WTC11 (cell line): ENCODE data around the gene PSMD12. TPM values are rescaled to one million over a fixed set of nuclear protein-coding genes. Genes with fewer than 3 reads are reported as not detected.

ENCODE experiments used
- ATAC-seq: fragments of 200-7000 bp; cut with Tn5 transposase; 2 replicates; pipeline ENCODE4 v1.10.0; 2021; ENCODE audit warnings: mild to moderate bottlenecking, moderate library complexity
- CTCF ChIA-PET: fragments of 300-600 bp; sonication (Branson Sonifier 250); formaldehyde crosslinking; loops from one replicate; lab custom pipeline; 2021; ENCODE audit warnings: antibody characterized with exemption; lab: Charles Lee
- POLR2A ChIA-PET: fragments of 350-600 bp; sonication (Branson Sonifier 250); formaldehyde crosslinking; loops from one replicate; lab custom pipeline; 2021; ENCODE audit warnings: antibody characterized with exemption; lab: Charles Lee
- DNase-seq: peaks from one replicate; pipeline ENCODE4 v3.0.0; 2021; ENCODE audit warnings: low spot score
- H3K27ac Mint-ChIP-seq: 2 replicates; pipeline ENCODE4 v1.8.0; 2021; ENCODE audit warnings: mixed read lengths
- H3K27me3 Mint-ChIP-seq: 2 replicates; pipeline ENCODE4 v1.8.0; 2021; ENCODE audit warnings: low read depth, mild to moderate bottlenecking, moderate library complexity, mixed read lengths
- H3K36me3 Mint-ChIP-seq: 2 replicates; pipeline ENCODE4 v1.8.0; 2021; ENCODE audit warnings: mixed read lengths
- H3K4me1 Mint-ChIP-seq: 2 replicates; pipeline ENCODE4 v1.8.0; 2022; ENCODE audit warnings: mixed read lengths
- H3K4me3 Mint-ChIP-seq: 2 replicates; pipeline ENCODE4 v1.8.0; 2021; ENCODE audit warnings: mild to moderate bottlenecking, moderate library complexity, mixed read lengths
- H3K9me3 Mint-ChIP-seq: 2 replicates; pipeline ENCODE4 v1.8.0; 2021; ENCODE audit warnings: mixed read lengths
- ETV6 ChIP-seq: sonication (generic); formaldehyde crosslinking; IDR thresholded peaks from 2 replicates; pipeline ENCODE4 v1.8.1; 2022; ENCODE audit warnings: mild to moderate bottlenecking, missing genetic modification reagents
- IRF2 ChIP-seq: sonication (generic); formaldehyde crosslinking; IDR thresholded peaks from 2 replicates; pipeline ENCODE4 v1.8.0; 2022; ENCODE audit warnings: low read depth, missing genetic modification reagents, borderline replicate concordance
- TCF7 ChIP-seq: sonication (generic); formaldehyde crosslinking; IDR thresholded peaks from 2 replicates; pipeline ENCODE4 v1.8.0; 2022; ENCODE audit warnings: mild to moderate bottlenecking, low read depth, missing genetic modification reagents, moderate library complexity
- ZNF232 ChIP-seq: sonication (generic); formaldehyde crosslinking; IDR thresholded peaks from 2 replicates; pipeline ENCODE4 v1.8.0; 2022; ENCODE audit warnings: mild to moderate bottlenecking, missing genetic modification reagents
- ZNF416 ChIP-seq: fragments of 250-450 bp; sonication (Bioruptor Pico); IDR thresholded peaks from 2 replicates; pipeline ENCODE4 v1.9.0; 2021; ENCODE audit warnings: mild to moderate bottlenecking, inconsistent platforms
- total RNA-seq: library from RNA; stranded (reverse); gene quantifications from 3 replicates; pipeline ENCODE4 v1.2.3, GENCODE V29; 2021
- TF ChIP-seq, protein P1 (sequence below): sonication (generic); formaldehyde crosslinking; IDR thresholded peaks from 2 replicates; pipeline ENCODE4 v1.8.0; 2023; ENCODE audit warnings: mild to moderate bottlenecking, missing genetic modification reagents
- TF ChIP-seq, protein P2 (sequence below): fragments of 250-450 bp; sonication (Bioruptor Pico); IDR thresholded peaks from 2 replicates; pipeline ENCODE4 v1.9.0; 2021; ENCODE audit warnings: mild to moderate bottlenecking, borderline replicate concordance
- TF ChIP-seq, protein P3 (sequence below): sonication (generic); formaldehyde crosslinking; IDR thresholded peaks from 2 replicates; pipeline ENCODE4 v1.8.1; 2023; ENCODE audit warnings: mild to moderate bottlenecking, missing genetic modification reagents, moderate library complexity
- TF ChIP-seq, protein P4 (sequence below): sonication (generic); formaldehyde crosslinking; IDR thresholded peaks from 2 replicates; pipeline ENCODE4 v1.8.0; 2022; ENCODE audit warnings: mild to moderate bottlenecking, missing genetic modification reagents
- TF ChIP-seq, protein P5 (sequence below): fragments of 200-600 bp; IDR thresholded peaks from 2 replicates; pipeline ENCODE4 v1.8.0; 2022; ENCODE audit warnings: antibody characterized with exemption
- TF ChIP-seq, protein P6 (sequence below): fragments of 250-450 bp; sonication (Bioruptor Pico); IDR thresholded peaks from 2 replicates; pipeline ENCODE4 v1.9.0; 2021; ENCODE audit warnings: mild to moderate bottlenecking

PSMD12 gene
- total RNA-seq, 1 experiment from 2014 or later: 66.9 TPM

DNA sequence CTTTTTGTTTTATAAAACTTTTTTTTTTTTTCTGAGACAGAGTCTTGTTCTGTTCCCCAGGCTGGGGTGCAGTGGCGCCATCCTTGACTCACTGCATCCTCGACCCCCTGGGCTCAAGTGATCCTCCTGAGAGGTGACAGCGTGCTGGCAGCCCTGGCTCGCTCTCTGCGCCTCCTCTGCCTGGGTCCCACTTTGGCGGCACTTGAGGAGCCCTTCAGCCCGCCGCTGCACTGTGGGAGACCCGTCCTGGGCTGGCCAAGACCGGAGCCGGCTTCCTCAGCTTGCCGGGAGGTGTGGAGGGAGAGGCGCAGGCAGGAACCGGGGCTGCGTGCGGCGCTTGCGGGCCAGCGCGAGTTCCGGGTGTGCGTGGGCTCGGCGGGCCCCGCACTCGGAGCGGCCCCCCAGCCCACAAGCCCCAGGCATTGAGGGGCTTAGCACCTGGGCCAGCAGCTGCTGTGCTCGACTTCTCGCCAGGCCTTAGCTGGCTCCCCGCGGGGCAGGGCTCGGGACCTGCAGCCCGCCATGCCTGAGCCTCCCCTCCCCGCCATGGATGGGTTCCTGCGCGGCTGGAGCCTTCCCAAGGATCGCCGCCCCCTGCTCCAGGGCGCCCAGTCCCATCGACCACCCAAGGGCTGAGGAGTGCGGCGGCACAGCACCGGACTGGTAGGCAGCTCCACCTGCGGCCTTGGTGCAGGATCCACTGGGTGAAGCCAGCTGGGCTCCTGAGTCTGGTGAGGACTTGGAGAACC is 71.8 kb downstream of the PSMD12 start (continued):
- TF ChIP-seq, protein P1, sequence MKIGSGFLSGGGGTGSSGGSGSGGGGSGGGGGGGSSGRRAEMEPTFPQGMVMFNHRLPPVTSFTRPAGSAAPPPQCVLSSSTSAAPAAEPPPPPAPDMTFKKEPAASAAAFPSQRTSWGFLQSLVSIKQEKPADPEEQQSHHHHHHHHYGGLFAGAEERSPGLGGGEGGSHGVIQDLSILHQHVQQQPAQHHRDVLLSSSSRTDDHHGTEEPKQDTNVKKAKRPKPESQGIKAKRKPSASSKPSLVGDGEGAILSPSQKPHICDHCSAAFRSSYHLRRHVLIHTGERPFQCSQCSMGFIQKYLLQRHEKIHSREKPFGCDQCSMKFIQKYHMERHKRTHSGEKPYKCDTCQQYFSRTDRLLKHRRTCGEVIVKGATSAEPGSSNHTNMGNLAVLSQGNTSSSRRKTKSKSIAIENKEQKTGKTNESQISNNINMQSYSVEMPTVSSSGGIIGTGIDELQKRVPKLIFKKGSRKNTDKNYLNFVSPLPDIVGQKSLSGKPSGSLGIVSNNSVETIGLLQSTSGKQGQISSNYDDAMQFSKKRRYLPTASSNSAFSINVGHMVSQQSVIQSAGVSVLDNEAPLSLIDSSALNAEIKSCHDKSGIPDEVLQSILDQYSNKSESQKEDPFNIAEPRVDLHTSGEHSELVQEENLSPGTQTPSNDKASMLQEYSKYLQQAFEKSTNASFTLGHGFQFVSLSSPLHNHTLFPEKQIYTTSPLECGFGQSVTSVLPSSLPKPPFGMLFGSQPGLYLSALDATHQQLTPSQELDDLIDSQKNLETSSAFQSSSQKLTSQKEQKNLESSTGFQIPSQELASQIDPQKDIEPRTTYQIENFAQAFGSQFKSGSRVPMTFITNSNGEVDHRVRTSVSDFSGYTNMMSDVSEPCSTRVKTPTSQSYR: no peak
- TF ChIP-seq ETV6 (no peak), ZNF416 (CRISPR knock-in tag) (no peak), ZNF232 (CRISPR knock-in tag) (no peak)
- TF ChIP-seq, protein P2, sequence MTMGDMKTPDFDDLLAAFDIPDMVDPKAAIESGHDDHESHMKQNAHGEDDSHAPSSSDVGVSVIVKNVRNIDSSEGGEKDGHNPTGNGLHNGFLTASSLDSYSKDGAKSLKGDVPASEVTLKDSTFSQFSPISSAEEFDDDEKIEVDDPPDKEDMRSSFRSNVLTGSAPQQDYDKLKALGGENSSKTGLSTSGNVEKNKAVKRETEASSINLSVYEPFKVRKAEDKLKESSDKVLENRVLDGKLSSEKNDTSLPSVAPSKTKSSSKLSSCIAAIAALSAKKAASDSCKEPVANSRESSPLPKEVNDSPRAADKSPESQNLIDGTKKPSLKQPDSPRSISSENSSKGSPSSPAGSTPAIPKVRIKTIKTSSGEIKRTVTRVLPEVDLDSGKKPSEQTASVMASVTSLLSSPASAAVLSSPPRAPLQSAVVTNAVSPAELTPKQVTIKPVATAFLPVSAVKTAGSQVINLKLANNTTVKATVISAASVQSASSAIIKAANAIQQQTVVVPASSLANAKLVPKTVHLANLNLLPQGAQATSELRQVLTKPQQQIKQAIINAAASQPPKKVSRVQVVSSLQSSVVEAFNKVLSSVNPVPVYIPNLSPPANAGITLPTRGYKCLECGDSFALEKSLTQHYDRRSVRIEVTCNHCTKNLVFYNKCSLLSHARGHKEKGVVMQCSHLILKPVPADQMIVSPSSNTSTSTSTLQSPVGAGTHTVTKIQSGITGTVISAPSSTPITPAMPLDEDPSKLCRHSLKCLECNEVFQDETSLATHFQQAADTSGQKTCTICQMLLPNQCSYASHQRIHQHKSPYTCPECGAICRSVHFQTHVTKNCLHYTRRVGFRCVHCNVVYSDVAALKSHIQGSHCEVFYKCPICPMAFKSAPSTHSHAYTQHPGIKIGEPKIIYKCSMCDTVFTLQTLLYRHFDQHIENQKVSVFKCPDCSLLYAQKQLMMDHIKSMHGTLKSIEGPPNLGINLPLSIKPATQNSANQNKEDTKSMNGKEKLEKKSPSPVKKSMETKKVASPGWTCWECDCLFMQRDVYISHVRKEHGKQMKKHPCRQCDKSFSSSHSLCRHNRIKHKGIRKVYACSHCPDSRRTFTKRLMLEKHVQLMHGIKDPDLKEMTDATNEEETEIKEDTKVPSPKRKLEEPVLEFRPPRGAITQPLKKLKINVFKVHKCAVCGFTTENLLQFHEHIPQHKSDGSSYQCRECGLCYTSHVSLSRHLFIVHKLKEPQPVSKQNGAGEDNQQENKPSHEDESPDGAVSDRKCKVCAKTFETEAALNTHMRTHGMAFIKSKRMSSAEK (CRISPR knock-in tag): no peak
- TF ChIP-seq, protein P3, sequence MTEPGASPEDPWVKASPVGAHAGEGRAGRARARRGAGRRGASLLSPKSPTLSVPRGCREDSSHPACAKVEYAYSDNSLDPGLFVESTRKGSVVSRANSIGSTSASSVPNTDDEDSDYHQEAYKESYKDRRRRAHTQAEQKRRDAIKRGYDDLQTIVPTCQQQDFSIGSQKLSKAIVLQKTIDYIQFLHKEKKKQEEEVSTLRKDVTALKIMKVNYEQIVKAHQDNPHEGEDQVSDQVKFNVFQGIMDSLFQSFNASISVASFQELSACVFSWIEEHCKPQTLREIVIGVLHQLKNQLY (CRISPR knock-in tag): no peak

DNA sequence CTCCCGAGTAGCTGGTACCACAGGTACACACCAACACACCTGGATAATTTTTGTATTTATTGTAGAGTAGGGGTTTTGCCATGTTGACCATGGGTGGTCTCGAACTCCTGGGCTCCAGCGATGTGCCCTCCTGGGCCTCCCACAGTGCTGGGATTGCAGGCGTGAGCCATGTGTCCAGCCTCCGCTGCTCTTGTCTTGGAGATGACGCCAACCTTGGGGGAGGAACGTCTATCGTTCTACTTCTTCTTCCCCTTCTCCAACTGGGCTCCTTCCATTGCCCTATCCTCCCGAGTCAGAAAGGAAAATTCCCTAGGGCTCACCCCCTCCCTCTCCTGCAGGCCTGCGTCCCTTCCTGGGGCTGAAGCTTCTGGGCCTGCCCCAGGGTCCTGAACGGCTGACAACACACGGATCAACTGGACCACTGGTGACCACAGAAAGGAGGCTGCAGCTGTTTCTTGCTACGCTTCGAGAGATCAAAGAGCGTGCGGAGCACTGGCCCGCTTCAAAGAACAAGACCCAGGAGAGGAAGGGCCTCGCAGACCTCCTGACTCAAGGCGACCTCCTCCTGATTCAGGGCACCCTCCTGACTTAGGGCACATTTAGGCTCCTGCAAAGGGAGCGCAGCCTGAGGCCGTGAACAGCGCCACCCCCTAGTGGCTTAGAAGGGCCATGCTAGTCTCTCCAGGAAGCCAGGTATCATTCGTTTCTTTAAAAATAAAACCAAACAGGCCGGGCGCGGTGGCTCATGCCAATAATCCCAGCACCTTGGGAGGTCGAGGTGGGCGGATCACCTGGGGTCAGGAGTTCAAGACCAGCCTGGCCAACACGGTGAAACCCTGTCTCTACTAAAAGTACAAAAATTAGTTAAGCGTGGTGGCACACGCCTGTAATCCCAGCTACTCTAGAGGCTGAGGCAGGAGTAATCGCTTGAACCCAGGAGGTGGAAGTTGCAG is 72.8 kb downstream of the PSMD12 start:
- DNase-seq: peak; percentile 76
- Mint-ChIP-seq H3K4me3 (no peak overlapping the region), H3K27me3 (no peaks in the 10 kb centered on the region; the same call in 1 of the 2 replicates), H3K4me1 (peaks cover 13% of the 10 kb centered on the region), H3K27ac (no peak overlapping the region), H3K36me3 (no peaks in the 10 kb centered on the region), H3K9me3 (peaks cover 5% of the 10 kb centered on the region)
- CTCF ChIA-PET: interaction anchor here (0.6 to 2.3 kb wide), 12 partner anchors 12 to 302 kb away, joined by 3 to 17 read pairs (median 4); no protein-coding TSS in a partner anchor
- no peak for TF ChIP-seq TCF7 (CRISPR knock-in tag)
- TF ChIP-seq, protein P4, sequence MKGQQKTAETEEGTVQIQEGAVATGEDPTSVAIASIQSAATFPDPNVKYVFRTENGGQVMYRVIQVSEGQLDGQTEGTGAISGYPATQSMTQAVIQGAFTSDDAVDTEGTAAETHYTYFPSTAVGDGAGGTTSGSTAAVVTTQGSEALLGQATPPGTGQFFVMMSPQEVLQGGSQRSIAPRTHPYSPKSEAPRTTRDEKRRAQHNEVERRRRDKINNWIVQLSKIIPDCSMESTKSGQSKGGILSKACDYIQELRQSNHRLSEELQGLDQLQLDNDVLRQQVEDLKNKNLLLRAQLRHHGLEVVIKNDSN (CRISPR knock-in tag): no peak
- TF ChIP-seq, protein P5, sequence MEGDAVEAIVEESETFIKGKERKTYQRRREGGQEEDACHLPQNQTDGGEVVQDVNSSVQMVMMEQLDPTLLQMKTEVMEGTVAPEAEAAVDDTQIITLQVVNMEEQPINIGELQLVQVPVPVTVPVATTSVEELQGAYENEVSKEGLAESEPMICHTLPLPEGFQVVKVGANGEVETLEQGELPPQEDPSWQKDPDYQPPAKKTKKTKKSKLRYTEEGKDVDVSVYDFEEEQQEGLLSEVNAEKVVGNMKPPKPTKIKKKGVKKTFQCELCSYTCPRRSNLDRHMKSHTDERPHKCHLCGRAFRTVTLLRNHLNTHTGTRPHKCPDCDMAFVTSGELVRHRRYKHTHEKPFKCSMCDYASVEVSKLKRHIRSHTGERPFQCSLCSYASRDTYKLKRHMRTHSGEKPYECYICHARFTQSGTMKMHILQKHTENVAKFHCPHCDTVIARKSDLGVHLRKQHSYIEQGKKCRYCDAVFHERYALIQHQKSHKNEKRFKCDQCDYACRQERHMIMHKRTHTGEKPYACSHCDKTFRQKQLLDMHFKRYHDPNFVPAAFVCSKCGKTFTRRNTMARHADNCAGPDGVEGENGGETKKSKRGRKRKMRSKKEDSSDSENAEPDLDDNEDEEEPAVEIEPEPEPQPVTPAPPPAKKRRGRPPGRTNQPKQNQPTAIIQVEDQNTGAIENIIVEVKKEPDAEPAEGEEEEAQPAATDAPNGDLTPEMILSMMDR: peak; percentile 60
- peak; percentile 66; the same call in 1 of the 2 replicates for TF ChIP-seq ETV6
- TF ChIP-seq, protein P6, sequence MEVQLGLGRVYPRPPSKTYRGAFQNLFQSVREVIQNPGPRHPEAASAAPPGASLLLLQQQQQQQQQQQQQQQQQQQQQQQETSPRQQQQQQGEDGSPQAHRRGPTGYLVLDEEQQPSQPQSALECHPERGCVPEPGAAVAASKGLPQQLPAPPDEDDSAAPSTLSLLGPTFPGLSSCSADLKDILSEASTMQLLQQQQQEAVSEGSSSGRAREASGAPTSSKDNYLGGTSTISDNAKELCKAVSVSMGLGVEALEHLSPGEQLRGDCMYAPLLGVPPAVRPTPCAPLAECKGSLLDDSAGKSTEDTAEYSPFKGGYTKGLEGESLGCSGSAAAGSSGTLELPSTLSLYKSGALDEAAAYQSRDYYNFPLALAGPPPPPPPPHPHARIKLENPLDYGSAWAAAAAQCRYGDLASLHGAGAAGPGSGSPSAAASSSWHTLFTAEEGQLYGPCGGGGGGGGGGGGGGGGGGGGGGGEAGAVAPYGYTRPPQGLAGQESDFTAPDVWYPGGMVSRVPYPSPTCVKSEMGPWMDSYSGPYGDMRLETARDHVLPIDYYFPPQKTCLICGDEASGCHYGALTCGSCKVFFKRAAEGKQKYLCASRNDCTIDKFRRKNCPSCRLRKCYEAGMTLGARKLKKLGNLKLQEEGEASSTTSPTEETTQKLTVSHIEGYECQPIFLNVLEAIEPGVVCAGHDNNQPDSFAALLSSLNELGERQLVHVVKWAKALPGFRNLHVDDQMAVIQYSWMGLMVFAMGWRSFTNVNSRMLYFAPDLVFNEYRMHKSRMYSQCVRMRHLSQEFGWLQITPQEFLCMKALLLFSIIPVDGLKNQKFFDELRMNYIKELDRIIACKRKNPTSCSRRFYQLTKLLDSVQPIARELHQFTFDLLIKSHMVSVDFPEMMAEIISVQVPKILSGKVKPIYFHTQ: no peak
- no peak for TF ChIP-seq IRF2 (CRISPR knock-in tag)
- ATAC-seq: peak; percentile 92
- POLR2A ChIA-PET: no interaction called here
